HCT116 (cell line): Measurements from ENCODE around the gene RPL37A.

Experiments
- CTCF ChIP-seq, 3 experiments: fragments of 200-600 bp in 1 of 3; sonication (generic) in 1 of 3; IDR thresholded peaks in 2 of 3; conservative IDR thresholded peaks in 1 of 3; 2 replicates each; pipeline ENCODE4 v1.5.1; 2012 to 2017; ENCODE audit warnings: low read depth in 2 of 3, low read length in 2 of 3, antibody characterized with exemption in 1 of 3, borderline replicate concordance in 1 of 3, control low read depth in 1 of 3, mild to moderate bottlenecking in 1 of 3, mixed read lengths in 1 of 3, mixed run types in 1 of 3, moderate library complexity in 1 of 3; ENCODE audit not compliant: insufficient read depth in 1 of 3
- EGR1 ChIP-seq: IDR thresholded peaks from 2 replicates; pipeline ENCODE4 v1.6.1; 2012; ENCODE audit warnings: low read depth
- ELF1 ChIP-seq: IDR thresholded peaks from 2 replicates; pipeline ENCODE4 v1.6.1; 2012; ENCODE audit warnings: low read depth, borderline replicate concordance
- EZH2 ChIP-seq: fragments of 200-600 bp; sonication (generic); IDR thresholded peaks from 2 replicates; pipeline ENCODE4 v1.6.1; 2017; ENCODE audit warnings: antibody characterized with exemption, mixed run types
- EZH2phosphoT487 ChIP-seq: fragments of 200-600 bp; IDR thresholded peaks from 2 replicates; pipeline ENCODE4 v1.6.1; 2018; ENCODE audit warnings: antibody characterized with exemption, borderline replicate concordance
- JUND ChIP-seq: IDR thresholded peaks from 2 replicates; pipeline ENCODE4 v1.6.1; 2012
- POLR2A ChIP-seq: IDR thresholded peaks from 2 replicates; pipeline ENCODE4 v1.7.0; 2011; ENCODE audit warnings: borderline replicate concordance; ENCODE audit not compliant: insufficient read depth, insufficient read length; ENCODE audit errors: extremely low read depth
- POLR2AphosphoS5 ChIP-seq: IDR thresholded peaks from 2 replicates; pipeline ENCODE4 v1.6.1; 2011; ENCODE audit warnings: mild to moderate bottlenecking, low read depth, low read length, moderate library complexity
- RAD21 ChIP-seq: IDR thresholded peaks from 2 replicates; pipeline ENCODE4 v1.6.1; 2012; ENCODE audit warnings: low read depth, mild to moderate bottlenecking
- SIN3A ChIP-seq: IDR thresholded peaks from 2 replicates; pipeline ENCODE4 v1.6.1; 2012; ENCODE audit warnings: low read depth
- TCF7L2 ChIP-seq: IDR thresholded peaks from 2 replicates; pipeline ENCODE4 v1.7.0; 2011; ENCODE audit warnings: borderline replicate concordance, inconsistent platforms; ENCODE audit not compliant: insufficient read depth, insufficient read length; ENCODE audit errors: extremely low read depth
- TF ChIP-seq, protein P1 (sequence below): IDR thresholded peaks from 2 replicates; pipeline ENCODE4 v1.6.1; 2012
- TF ChIP-seq, protein P2 (sequence below): IDR thresholded peaks from 2 replicates; pipeline ENCODE4 v1.6.1; 2011; ENCODE audit warnings: mild to moderate bottlenecking, low read length, moderate library complexity; ENCODE audit not compliant: insufficient replicate concordance; ENCODE audit errors: extremely low read depth
- TF ChIP-seq, protein P3 (sequence below): IDR thresholded peaks from 2 replicates; pipeline ENCODE4 v1.6.1; 2012

DNA sequence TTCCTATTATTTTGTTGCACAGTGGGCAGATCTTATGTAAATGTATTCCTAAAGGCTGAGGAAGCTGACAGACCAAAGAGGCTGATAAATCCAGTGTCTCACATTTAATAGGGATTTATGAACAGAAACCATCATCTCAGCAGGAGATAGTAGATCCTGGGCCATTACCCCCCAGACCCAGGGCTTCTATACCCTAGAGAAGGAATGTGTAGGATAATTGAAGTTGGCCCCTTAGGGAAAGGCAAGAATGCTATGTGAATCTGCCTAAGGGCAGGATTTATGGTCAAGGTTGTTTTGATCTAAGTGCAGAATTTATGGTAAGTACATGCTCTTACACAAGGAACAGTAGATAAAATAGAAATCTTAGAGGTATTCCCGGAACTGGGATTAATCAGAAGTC lies 29.0 kb downstream of the RPL37A start:
- TF ChIP-seq CTCF (IDR thresholded peaks at IDR 0.05 in 2 of 3, conservative IDR thresholded peaks at IDR 0.05 in 1 of 3; ENCODE audit: borderline replicate concordance in 1 of 3, insufficient read depth in 1 of 3, low read depth in 2 of 3, low read length in 2 of 3) (no peak), POLR2A (no peak), POLR2AphosphoS5 (no peak), TCF7L2 (no peak), EZH2 (no peak), EGR1 (no peak), ELF1 (no peak), RAD21 (no peak), JUND (no peak), EZH2phosphoT487 (no peak), SIN3A (no peak)
- TF ChIP-seq, protein P1, sequence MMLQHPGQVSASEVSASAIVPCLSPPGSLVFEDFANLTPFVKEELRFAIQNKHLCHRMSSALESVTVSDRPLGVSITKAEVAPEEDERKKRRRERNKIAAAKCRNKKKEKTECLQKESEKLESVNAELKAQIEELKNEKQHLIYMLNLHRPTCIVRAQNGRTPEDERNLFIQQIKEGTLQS, result no peak
- TF ChIP-seq, protein P2, sequence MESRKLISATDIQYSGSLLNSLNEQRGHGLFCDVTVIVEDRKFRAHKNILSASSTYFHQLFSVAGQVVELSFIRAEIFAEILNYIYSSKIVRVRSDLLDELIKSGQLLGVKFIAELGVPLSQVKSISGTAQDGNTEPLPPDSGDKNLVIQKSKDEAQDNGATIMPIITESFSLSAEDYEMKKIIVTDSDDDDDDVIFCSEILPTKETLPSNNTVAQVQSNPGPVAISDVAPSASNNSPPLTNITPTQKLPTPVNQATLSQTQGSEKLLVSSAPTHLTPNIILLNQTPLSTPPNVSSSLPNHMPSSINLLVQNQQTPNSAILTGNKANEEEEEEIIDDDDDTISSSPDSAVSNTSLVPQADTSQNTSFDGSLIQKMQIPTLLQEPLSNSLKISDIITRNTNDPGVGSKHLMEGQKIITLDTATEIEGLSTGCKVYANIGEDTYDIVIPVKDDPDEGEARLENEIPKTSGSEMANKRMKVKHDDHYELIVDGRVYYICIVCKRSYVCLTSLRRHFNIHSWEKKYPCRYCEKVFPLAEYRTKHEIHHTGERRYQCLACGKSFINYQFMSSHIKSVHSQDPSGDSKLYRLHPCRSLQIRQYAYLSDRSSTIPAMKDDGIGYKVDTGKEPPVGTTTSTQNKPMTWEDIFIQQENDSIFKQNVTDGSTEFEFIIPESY, result no peak
- TF ChIP-seq, protein P3, sequence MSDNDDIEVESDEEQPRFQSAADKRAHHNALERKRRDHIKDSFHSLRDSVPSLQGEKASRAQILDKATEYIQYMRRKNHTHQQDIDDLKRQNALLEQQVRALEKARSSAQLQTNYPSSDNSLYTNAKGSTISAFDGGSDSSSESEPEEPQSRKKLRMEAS, result no peak
